Gastroesophageal sphincter (tissue), 3 donors: ENCODE data around the gene ZNF296.

ENCODE experiments used
- POLR2A ChIP-seq, 2 donors: fragments of 450-650 bp; IDR thresholded peaks; one replicate each; pipeline ENCODE4 v1.6.1; 2017; ENCODE audit warnings: antibody characterized with exemption in 2 of 2, mild to moderate bottlenecking in 2 of 2, moderate library complexity in 1 of 2
- TF ChIP-seq, protein P1 (sequence below), 4 experiments: fragments of 200-600 bp in 2 of 4; fragments of 450-650 bp in 2 of 4; sonication (generic) in 1 of 4; IDR thresholded peaks; one replicate each; pipeline ENCODE4 v1.5.1; 2017 to 2019; ENCODE audit warnings: antibody characterized with exemption in 4 of 4, mild to moderate bottlenecking in 2 of 4, moderate library complexity in 2 of 4

DNA sequence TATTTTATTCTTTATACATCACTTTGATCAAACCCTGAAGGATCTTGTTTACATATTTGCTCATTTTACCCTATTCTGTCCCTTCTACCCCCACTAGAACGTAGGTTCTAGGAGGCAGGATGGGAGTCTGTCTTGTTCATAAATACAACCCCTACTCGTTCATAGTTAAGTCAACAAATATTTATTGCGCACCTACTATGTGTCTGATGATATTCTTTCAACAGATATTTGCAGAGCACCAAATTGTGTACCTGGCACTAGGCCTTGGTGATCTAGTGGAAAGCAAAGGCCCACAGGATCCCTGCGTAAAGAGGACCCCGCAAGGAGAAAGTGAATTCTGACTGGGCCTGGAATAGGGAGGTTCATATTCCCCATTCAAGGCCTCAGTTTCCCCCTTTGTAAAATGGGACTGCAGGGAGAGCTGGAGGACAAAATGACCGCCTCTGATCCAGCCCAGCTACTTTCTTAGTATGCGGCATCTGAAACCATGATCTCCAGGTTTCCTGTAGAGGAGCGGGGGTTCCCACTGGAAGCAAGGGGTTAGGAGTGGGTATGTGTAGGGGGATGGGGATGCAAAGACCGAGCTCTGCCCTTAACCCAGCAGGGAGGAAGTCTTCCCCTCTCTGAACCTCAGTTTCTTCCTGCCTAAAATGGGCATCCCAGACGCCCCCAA is 2.2 kb upstream of the ZNF296 start:
- TF ChIP-seq, protein P1, sequence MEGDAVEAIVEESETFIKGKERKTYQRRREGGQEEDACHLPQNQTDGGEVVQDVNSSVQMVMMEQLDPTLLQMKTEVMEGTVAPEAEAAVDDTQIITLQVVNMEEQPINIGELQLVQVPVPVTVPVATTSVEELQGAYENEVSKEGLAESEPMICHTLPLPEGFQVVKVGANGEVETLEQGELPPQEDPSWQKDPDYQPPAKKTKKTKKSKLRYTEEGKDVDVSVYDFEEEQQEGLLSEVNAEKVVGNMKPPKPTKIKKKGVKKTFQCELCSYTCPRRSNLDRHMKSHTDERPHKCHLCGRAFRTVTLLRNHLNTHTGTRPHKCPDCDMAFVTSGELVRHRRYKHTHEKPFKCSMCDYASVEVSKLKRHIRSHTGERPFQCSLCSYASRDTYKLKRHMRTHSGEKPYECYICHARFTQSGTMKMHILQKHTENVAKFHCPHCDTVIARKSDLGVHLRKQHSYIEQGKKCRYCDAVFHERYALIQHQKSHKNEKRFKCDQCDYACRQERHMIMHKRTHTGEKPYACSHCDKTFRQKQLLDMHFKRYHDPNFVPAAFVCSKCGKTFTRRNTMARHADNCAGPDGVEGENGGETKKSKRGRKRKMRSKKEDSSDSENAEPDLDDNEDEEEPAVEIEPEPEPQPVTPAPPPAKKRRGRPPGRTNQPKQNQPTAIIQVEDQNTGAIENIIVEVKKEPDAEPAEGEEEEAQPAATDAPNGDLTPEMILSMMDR (IDR thresholded peaks at IDR 0.05), result no peak
- no peak for TF ChIP-seq POLR2A (IDR thresholded peaks at IDR 0.05)
